Right lung (tissue), 5 donors: ENCODE results near the gene CANT1. TPM values are rescaled to one million over a fixed set of nuclear protein-coding genes. Genes with fewer than 3 reads are reported as not detected.

Experiments
- DNase-seq, 2 donors: peaks; one replicate each; pipeline ENCODE4 v3.0.0-alpha.2; 2013
- polyA plus RNA-seq, 5 donors: library from polyadenylated mRNA; unstranded; fragments of 120-200 nt; gene quantifications; one replicate each; pipeline versions ENCODE4 v1.2.1 to v1.2.3, GENCODE V29; 2013; ENCODE audit warnings: inconsistent platforms in 1 of 5, low replicate concordance in 1 of 5; ENCODE audit not compliant: insufficient read length in 5 of 5, insufficient read depth in 1 of 5

Gene CANT1
- polyA plus RNA-seq, 5 donors: 36.8 to 45.5 (median 42.3) TPM

DNA sequence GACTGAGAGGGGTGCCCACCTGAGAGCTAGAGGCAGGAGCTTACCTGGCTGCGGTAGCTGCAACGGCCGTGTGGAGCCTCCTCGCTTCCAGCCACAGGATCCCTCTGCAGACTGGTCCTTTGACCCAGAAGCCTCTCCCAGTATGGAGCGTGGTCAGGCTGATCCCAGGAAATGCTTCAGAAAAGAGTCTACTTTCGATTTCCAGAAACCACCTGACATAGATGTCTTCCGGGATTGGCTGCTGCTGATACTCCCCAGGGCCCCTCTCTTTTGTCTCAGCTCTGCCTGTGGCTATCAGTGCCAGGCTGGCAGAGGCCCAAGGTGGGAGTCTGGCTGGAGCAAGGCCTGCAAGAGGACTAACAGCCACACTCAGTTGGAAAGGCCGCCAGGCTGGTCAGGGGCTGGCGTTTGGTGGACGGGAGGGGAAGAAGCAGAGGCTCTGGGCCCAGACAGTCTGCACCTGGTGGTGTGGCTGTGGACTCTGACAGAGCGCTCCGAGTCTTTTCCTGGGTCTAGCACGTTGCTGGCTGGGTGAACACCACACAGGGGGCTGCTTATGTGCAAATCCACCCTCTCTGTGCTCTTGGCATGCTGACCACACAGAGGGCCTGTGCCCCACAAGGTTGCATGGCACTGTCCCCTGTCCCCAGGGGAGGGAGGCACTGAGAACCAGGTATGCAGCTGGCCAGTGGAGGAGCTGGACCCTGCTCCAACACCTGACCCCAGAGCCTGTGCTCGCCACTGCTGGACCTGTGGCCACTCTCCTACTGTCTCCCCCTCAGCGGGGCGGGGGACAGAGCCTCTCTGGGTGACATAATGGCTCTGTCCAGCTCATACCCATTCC, 29.6 kb downstream of the CANT1 start, which contains the start of gene LGALS3BP:
Gene LGALS3BP, minus strand, starts transcription at position 144 of the 844 bp plus-strand sequence. CDS start 2,732 bp downstream, outside the sequence.
- peak; percentile 66 to 69 for DNase-seq

DNA sequence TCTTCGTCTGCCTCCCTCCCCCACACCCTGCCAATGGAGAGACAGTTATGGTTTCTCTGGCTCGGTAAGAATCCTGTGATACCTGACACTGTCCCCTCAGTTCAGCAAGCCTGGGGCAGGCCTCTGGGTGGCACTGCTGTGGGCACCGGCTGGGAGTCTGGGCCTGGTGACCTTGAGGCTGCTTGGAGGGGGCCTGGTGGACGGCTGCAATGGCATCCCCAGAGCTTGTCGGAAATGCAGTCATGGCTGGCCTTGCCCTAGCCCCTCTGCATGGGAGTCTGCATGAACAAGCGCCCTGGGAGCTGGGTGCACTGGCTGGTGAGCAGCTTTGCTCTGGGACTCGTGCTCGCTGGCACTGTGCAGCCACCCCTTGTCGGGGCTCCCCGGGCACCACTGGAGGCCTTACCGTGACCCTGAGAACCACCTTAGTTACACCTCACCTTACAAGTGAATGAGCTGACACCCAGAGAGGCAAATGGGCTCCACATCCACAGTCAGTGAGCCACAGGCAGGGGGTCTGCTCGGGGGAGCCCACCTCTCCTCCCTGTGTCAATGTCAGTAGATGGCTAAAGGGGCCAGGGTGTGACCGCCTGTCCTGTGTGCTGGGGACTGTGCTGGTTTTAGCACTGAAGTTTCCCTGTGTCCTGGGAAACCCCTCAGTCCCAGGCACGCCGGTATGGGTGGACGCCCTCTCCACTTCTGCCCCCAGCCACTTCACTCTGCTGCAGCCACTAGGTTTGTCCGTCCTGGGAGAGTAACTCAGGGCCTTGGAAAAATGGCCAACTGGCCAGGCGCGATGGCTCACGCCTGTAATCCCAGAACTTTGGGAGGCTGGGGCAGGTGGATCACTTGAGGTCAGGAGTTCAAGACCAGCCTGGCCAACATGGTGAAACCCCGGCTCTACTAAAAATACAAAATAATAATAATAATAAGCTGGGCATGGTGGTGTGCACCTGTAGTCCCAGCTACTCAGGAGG, 31.3 kb downstream of the CANT1 start:
- DNase-seq: no peak

DNA sequence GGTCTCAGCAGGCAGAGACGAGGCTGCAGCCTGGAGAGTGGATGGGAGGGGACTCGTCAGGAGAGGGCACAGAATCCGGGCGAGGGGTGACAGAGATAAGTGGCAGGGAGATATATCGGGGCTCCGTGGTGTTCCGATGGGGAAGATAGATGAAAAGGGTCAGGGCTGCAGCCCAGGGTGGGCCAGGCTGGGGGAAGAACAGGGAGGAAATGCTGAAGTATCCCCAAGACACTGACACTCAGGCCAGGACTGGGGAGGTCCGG, 32.0 kb downstream of the CANT1 start:
- DNase-seq: no peak

DNA sequence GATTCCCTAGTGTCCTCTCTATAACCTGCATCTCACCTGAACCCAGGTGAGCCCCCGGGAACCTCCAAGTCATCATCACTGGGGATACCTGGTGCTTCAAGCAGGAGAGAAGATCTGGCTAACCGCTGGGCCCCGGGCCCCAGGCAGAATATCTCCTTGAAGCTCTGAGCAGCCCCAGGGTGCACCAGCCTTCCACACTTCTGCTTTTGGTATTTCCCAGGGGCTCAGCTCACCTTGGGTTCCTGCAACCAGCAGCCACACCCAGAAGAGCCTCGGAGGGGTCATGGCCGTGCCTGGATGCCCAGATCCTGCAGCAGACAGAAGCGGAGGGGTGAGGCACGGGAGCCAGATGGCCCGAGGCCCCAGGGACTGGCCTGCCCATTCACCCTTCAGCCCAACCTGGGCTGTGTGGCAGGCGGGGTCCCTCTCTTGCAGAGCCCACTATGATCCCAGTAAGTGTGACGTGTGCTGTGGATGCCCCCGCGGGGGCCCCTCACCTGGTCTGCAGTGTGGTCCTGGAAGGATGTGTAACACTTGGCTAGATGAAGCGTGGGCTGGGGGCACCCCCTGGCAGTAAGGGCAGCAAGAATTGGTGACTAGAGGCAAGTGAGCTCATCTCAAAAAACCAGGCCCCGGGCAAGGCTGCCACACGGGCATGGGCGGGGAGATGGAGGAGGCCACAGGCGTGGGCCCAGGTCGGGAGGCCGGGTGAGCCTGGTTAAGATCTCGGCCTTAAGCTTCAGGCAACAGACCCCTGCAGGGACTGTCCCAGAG, 32.5 kb downstream of the CANT1 start:
- DNase-seq: no peak

DNA sequence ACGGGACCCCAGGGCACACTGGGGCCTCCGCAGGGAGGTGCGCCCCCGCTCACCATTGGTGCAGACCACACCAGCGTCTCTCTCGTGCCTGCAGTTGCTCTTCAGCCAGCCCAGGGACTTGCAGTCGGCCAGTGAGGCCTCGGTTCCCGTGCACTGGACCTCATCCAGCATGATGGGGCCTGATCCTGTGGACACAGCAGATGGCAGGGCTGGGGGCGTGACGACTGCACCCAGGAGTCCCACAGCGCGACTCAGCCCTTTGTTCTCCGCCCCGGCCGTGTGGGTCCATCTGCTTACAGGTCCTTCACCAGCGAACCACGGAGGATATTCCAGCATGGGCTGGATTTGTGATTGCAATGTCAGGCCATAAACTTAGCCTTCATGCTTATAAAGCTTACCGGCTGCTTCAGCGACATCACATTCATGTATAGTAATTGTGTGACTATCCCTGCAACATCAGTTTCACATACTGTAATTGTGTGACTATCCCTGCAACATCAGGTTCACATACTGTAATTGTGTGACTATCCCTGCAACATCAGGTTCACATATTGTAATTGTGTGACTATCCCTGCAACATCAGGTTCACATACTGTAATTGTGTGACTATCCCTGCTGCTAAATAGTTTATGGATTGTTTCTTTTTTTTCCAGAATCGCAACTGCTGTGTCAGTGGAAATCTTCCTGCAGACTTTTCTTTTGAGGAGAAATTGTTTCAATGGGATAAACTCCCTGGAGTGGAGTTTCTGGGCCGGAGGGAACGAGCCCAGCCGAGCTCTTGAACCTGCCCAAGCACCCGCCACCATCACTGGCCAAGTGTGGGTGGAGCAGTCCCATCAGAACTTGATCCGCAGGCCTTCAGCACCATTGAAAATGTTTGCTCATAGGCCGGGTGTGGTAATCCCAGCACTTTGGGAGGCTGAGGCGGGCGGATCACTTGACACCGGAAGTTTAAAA, 34.7 kb downstream of the CANT1 start:
- DNase-seq: peak; percentile 61 to 62

DNA sequence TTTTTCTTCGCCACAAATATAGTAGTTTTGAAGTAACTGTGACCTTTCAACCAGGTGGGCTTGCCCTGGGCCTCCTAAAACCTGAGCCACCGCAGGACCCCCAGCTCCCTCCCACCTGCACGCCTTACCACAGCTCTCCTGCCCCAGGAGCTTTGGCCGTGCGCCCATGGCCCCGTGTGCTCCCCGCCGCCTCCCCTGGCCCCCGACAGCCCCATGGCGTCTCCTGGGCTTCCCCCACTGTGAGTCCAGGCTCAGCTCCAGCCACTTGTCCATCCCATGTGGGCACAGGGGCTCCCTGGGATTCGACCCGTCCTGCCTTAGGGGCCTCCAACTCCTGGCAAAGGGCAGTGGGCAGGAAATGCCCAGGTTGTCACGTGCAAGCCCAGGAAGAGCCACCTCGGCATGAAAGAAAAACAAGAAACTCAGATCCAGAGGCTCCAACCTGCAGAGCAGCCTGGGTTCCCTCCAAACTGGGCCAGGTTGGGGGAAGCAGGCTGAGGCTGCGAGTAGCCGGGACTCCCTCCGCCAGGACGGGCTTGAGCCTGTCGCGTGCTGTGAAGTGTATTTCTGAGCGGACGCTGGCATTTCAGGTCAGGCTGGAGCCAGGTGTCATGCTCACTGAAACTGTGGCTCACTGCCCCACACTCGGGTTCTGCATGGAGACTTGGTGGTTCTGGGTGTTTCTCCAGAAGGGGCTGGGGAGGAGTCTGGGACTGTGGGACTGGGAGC, 35.6 kb downstream of the CANT1 start:
- DNase-seq: no peak

DNA sequence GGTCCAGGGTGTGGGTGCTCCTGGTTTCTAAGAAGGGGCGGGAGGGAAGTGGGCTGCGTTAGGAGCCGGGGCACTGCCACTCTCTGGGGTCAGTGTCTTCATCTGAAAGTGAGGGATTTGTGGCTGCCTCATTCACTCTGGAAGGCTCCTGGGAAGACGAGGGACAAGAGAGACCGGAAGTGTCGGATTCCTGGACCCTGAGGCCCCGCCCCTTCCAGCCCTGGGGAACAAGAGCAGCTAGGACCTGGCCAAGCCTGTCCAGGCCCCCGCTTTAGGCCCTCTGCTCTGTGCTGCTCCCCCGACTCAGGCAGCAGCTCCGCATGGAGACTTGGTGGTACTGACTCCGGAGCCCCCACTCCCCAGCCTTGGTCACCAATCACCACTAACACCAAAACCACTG, 36.4 kb downstream of the CANT1 start:
- no peak for DNase-seq

DNA sequence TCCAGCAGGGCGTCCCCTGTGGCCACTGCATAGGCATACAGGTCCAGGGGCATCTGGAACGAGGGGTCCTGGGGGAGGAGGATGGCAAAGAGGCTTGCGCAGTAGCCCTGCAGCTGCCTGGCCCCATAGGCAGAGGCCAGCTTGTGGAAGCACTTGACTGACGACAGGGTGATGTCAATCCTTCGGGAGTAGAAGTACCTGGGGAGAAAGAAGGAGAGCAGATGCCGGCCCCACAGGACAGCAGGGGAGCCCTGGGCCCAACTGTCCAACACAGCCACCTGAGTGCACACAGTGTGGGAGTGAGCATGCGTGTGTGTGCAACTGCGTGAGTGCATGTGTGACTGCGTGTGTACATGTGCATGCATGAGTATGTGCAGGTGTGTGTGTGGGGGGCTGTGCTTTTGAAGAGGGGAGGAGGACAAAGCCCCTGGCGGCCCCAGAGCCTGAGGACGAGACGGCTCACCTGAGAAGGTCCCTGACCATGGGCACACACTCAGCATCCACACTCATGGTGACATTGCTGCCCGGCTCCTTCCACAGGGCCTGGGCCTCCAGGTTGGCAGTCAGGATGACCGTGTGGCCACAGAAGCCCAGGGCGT, 37.0 kb downstream of the CANT1 start:
- no peak for DNase-seq

DNA sequence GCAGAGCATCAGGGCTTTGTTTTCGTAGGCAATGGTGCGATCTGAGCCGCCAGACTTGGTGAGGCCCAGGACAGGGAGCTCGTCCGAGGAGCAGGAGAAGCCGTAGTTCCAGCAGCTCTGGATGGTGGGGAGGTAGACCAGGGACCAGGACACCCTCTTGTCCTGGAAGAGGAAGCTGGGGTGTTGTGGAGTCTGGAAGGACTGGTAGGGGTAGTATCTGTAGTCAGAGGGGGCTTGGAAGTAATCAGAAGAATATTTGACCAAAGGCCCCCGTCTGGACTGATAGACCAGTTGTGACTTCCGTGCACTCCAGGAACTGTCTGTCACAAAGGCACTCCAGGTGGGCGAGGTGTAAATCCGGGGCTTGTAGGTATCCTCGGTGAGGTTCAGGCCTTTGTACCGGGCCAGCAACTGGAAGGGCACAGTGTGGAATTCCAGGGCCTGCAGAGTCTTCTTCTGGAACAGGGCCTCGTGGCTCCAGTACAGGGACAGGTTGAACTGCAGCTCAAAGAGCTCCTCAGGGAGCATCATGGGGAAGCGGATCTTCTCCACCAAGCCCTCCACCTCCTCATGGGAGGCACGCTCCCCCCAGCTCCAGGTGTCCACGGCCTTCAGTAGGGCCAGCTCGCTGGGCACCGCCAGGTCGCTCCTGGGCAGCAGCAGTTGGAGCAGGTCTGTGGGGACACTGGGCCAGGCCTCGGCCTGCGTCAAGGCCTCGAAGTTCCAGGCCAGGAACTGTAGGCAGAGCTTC, 37.6 kb downstream of the CANT1 start:
- no peak for DNase-seq

DNA sequence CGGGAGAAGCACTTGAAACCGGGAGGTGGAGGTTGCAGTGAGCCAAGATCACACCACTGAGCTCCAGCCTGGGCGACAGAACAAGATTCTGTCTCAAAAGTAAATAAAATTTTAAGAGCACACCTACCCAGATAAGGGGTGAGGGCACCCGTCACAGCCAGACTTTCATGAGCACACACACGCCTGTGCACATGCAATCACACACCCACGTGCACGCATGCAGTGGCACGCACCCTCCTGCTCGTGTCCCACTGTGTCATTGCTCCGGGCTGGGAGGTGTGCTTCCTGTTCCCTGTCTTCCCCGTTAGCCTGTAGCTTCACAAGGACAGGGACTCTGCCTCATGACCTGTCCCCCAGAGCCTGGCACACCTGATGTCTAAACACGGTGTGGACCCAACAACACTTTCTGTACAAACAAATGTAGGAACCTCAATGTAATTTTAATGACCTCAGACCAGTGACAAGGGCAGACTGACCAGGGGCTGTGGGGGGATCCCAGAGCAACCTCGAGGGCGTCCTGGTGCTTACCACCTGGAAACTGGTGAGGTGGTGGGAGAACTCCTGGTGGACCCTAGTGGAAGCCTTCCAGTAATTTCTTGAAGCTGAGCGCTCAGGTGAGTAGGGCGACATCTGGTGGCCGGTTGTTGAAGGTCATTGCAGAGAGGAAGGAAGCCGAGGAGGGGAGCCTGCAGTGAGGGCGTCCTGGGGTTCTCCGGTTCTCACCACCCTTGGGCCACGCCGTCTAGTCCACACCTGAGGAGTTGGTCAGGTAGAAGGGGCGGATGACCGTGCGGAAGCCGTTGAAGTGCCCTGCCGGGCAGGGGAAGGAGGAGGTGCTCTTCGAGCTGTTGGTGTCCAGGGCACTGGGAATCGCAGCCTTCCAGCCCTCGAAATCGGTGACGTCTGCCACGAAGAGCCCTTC, 38.5 kb downstream of the CANT1 start:
- DNase-seq: peak; percentile 57 to 72

DNA sequence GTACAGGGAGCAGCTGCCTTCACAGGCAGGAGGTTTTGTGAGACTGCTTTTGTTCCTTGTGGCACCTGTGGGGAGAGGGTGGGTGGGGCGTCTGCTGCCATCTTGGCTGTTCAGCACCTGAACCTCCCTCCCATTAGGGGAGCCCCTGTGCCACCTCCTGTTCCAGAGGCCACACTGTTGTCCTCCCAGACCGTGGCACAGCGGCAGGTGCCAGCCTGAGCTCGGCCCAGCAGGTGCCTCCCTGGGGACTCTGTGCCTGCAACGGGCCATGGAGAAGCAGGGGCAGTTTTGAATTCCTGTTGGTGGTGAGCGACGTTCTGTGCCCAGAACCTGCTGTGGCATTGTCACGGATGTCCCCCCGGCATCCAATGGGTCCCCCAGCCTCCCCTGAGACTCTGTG, 39.7 kb downstream of the CANT1 start:
- DNase-seq: no peak

DNA sequence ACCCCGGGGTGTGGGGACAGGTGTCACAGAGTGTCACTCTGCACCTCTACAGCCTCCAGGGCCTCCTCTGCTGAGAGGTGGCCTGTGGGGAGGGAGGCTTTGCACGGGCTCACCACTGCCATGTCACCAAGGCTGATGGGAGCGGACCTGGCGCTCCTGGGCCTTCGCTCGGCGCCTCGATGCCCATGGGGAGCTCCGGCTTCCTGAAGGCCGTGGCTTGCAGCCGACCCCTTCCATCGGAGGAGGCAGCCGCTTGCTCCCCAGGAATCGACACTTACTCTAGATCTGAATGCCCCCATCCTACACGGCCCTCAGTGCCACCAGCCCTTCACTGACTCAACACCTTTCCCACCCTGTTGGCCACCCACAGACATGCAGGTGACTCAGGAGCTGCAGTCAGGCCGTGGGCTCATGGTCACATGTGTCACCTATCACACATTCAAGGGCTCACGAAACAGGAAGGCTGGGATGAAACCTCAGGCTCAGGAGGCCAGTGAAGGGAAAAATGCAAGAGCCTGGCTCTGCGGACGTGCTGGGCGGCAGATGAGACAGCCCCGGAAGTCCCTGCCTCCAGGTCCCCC, 41.7 kb downstream of the CANT1 start:
- DNase-seq: no peak

DNA sequence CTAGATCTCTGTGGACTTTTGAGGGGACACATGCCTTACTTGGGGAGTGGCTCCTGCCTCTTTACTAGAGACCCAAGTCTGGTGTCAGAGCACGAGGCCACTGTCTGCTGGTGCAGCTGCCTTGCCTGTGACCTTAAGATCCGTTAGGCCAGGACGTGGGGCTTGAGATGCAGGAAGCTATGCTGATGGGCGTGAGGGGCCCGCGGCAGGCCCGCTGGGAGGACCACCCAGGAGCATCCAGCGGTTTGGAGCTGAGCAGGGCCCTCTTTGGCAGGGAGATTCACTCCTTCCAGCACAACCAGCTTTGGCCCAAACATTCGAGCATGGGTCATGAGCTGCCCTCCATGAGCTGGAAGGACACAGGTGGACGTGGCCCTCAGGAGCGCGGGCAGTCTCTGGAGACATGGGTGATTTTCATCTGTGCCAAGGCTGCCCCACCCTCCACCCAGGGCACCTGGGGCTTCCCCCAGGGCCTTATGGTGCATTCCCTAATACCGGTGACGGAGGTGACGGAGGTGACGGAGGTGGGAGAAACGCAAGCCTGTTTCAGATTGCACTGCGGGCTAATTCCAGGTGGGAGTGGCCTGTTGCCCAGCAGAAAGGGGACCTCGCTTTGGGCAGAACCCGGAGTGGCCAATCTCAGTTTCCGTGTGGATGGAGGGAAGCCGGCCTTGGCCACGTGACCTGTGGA, 42.5 kb downstream of the CANT1 start:
- DNase-seq: no peak

DNA sequence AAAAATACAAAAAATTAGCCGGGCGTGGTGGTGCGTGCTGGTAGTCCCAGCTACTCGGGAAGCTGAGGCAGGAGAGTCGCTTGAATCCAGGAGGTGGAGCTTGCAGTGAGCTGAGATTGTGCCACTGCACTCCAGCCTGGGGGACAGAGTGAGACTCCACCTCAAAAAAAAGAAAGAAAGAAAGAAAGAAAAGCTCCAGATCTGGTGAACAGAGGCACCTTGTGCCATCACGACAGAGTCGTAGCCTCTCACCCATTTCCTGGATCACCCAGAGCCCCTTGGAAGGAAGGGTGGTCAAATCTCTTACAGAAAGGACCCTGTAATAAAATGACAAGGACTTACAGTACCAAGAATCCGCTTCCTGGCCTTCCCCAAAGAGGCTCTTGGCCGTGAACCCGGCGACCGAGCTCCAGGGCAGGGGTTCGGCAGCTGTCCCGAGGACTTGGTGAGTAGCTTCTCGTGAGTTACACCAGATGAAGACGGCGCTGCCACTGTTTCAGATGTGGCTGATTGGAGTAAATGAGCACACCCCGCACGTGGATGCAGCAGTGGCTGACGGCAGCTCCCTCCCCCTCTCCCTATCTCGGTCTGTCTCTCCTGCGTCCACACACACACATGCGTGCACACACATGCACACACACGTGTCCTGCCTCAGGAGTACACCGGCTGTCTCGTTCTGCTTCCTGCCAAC, 43.3 kb downstream of the CANT1 start:
- no peak for DNase-seq

DNA sequence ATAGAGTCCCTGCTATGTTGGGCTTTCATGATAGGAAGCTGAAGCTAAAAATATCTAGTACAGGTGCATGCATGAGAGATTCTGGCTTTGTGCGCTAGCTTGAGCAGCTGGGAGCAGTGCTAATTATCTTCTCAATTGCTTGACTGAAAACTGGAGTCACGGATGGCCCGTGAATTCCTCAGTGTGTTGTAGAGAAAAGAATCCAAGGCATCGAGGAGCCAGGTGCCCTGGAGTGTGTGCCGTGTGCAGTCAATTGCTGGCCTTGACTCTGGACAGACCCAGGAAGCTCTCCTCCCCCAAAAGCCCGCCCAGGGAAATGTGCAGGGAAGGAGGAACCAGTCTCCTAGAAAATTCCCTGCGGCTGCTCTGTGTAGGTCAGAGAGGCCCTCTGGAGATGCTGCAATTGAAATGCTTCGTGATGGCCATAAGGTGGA, 44.1 kb downstream of the CANT1 start:
- no peak for DNase-seq

DNA sequence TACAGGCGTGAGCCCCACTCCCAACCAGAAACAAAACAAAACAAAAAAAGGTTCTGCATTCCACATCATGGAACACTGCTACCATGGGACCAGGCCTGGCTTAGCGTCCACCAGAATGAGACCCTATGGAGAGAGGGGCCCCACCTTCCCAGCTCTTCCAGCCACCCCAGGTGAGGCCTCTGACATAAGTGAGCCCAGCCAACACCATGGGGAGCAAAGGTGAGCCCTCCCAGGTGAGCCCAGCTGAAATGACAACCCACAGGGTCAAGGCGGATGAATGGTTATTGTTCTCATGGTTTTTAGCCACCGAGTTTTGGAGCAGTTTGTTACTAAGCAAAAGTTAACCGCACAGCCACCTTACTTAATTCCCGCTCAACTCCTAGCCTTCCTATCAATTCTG, 46.2 kb downstream of the CANT1 start:
- DNase-seq: no peak
